SKM-1 treated with dmso at 0.1 percent for 144 hours (cell line): ENCODE measurements around the gene ZNF839.
A peak's percentile ranks its signal among the peaks of the same experiment; 100 is the strongest.
"Not testable (repeated sequence)": the region's sequence is repeated elsewhere in the genome, so short reads cannot be mapped to it uniquely, and the experiment has no call there.

Experiments used
- DNase-seq: peaks from one replicate; lab custom pipeline; 2025; ENCODE audit not compliant: unreplicated experiment; lab: John Stamatoyannopoulos, UW

ZNF839 gene

GRCh38 chr14:102314242-102315011 is 5.1 kb upstream of the ZNF839 start:
- DNase-seq, result peak; percentile 34

GRCh38 chr14:102315121-102315520 is 4.4 kb upstream of the ZNF839 start:
- DNase-seq, result no peak

DNA sequence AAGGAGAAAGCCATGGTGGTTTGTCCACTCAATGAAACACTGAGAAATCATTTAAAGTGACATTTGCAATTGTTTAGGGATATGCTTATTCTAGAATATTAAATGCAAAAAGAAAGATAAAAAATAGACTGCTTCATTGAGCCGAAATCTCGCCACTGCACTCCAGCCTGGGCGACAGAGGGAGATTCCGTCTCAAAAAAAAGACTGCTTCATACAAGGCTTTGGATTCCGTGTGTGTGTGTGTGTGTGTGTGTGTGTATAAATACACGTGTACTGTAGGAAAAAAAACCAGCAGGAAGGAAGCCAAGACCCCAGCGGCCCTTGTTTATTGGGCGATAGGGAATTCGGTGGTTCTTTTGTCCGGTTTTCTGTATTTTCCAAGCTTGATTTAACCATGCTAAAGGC is 3.2 kb upstream of the ZNF839 start:
- DNase-seq, result no peak

DNA sequence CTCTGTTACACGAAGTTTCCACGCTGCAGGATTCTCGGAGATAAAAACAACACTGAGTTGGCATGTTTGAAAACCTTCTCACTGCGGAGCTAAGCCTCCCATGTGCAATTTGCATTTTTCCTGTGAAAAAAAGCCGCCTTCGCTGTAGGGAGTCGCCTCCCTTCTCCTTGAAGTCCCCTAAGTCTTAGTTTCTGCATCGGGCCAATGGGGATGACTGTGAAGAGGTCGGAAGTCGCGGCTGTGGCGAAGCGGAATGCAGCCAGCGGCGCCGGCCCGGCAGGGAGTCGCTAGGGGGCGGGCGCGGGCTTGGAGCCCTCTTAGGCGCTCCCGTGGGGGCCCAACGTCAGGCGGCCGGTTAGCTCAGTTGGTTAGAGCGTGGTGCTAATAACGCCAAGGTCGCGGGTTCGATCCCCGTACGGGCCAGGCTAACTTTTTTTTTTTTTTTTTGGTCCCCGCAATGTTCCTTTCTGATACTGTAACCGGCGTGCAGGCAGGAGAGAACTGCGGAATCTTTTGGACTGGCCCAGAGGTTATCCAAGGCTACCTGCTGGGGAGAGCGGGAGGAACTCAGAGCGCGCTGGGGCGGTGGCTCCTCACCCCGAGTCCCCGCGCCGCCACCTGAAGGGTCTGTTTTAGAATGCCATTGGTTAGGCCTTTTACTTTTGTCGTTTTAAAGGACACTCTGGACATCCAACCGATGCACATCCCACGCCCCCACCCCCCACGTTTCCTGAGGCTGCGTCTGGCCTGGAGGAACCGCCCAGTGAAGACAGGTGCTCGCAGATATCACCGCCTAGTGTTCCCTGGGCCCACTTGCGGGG is 2.6 kb upstream of the ZNF839 start:
- peak; percentile 45 for DNase-seq

- DNase-seq, result peak; percentile 3
Observed at GRCh38 chr14:102317564-102318248, 1.8 kb upstream of the ZNF839 start.

DNA sequence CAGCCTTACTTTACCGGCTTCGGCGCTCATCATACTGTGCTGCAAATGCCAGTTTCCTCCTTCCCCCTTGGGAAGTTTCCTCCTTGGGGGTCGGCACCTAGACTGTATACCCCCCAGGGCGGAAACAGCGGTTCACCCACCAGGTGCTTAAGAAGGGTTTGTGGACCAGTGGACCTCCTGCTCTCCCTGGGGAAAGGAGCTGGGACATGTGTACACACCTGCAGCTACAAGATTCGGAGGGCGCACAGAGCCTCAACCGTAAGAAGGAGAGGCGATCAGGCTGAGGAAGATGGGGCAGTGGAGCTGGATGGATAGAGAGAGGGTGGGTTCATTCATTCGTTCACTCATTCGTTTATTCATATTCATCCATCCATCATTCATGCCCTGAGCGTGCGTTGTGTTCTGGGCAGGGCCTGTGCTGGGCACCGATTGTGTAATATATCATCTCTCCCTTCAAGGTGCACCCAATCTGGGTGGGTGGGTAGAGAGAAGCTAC is 717 bp upstream of the ZNF839 start:
- no peak for DNase-seq

DNA sequence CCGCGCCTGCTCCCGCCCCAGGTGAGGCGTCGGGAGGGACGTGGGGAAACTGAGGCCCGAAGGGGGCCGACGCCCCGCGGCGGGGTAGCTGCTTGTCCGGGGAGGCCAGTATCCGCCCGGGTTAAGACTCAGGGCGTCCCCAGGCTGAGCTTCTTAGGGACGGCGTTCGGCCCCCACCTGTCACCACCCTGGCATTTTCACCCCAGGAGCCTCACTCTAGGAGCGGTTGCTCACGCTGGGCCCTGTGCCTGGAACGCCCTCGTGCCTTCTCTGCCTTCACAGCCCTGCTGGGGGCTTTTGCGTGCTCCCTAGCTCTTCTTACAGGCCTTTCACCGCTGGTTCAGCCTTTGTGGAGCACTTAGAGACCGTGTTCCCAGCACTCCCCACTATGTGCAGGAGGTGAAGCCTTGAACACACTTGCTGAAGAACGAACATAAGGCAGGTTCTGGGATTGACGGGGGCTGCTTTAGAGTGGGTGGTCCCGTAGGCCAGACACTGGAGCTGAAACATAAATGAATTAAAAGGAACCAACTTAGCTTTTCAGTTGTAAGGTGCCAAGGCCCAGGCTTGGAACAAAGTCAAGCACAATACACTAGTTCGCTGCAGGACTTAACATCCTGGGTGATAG is 601 bp downstream of the ZNF839 start:
- no peak for DNase-seq

DNA sequence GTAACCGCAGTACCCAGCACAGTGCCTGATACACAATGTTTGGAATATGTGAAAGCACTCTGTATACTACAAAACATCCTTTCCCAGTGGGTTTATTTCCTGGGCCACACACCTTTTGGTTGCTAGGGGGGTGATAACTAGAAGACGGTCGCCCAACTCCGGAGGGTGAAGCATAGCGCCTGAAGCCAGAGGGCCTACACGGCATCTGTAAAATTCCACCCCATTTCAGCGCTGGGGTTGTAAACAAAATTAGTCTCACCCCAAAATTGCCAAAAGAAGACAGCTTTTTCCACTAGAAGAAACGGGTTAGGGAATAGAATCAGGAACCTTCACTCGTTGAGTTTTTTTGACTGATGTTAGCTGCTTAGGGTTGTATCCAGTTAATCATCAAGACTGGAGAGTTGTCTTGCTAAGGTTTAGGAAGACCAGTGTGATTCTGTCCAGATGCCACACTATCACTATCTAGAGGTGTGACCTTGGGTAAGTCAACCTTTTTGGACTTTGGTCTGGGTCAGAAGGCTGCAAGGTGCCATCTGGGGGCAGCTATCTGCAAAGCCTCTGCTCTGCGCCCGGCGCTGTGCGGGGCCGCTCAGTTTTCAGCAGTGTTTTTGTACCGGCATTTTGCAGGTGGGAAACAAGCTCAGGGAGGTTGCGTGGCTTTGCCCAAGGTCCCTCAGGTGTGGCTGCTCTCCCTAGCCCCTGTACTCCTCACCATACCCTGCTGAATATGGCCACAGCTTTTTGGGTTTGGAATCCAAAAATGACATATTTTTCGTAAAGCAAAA is 1.3 kb downstream of the ZNF839 start:
- DNase-seq, result no peak

GRCh38 chr14:102321456-102322422 is 2.2 kb downstream of the ZNF839 start:
- no peak for DNase-seq

- peak; percentile 21 for DNase-seq
Observed at GRCh38 chr14:102323102-102323501, 3.6 kb downstream of the ZNF839 start.

GRCh38 chr14:102325791-102326345 is 6.3 kb downstream of the ZNF839 start:
- DNase-seq, result no peak

DNA sequence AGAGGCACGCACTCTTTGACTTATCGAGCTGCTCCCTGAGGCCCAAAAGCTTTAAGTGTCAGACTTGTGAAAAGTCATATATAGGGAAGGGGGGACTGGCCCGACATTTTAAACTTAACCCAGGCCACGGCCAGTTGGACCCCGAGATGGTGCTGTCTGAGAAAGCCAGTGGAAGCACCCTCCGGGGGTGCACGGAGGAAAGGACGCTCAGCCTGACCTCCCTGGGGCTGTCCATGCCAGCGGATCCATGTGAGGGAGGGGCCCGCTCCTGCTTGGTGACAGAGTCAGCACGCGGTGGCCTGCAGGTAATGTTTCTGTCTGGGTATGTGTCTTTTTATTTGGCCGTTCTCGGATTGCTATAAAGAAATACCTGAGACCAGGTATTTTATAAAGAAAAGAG is 7.0 kb downstream of the ZNF839 start:
- no peak for DNase-seq

DNA sequence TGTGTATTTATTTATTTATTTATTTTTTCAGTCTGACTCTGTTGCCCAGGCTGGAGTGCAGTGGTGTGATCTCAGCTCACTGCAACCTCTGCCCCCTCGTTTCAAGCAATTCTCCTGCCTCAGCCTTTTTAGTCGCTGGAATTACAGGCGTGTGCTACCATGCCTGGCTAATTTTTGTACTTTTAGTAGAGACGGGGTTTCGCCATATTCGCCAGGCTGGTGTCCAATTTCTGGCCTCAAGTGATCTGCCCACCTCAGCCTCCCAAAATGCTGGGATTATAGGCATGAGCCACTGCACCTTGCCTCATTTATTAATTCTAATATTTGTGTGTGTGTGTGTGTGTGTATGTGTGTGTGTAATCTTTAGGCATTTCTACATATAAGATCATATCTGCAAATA is 9.8 kb downstream of the ZNF839 start:
- not testable (repeated sequence) for DNase-seq

GRCh38 chr14:102330806-102331205 is 11.3 kb downstream of the ZNF839 start:
- no peak for DNase-seq

- DNase-seq, result no peak
Observed at GRCh38 chr14:102333390-102333789, 13.8 kb downstream of the ZNF839 start.

GRCh38 chr14:102333795-102334705 is 14.5 kb downstream of the ZNF839 start:
- no peak for DNase-seq

DNA sequence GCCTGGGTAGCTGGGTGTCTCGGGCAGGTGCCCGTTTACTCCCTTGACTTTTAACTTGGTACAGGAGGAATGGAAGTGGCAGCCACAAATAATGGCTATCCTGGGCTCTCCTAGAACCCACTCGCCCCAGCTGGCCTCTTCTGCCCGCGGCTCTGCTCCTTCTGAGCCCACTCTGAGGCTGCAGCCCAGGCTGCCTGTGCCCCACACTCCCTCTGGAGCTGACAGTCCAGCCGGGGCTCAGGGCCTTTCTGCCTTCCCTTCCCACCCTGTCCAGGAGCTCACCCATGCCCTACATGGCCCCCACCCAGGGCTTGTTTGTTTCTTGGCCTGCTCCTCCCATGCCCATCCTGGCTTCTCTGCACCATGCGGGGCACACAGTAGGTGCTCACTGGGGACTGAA is 15.6 kb downstream of the ZNF839 start:
- no peak for DNase-seq

GRCh38 chr14:102338724-102339123 is 19.2 kb downstream of the ZNF839 start:
- DNase-seq, result no peak
